Activated CD4-positive, alpha-beta T cell treated with anti-CD3 and anti-CD28 coated beads, Interleukin-2, amount 10 ng/mL, durations not matched to agents 7 days and 5 days (primary cell): ENCODE results near the gene CNTNAP5. TPM values are rescaled to one million over a fixed set of nuclear protein-coding genes. Genes with fewer than 3 reads are reported as not detected.

Source experiments
- CTCF ChIA-PET: fragments of 350-600 bp; sonication (Branson Sonifier 250); formaldehyde crosslinking; loops from one replicate; lab custom pipeline; 2021; ENCODE audit warnings: antibody characterized with exemption; lab: Charles Lee
- POLR2A ChIA-PET: fragments of 350-600 bp; sonication (Branson Sonifier 250); formaldehyde crosslinking; loops from one replicate; lab custom pipeline; 2021; ENCODE audit warnings: antibody characterized with exemption; lab: Charles Lee
- DNase-seq: peaks from one replicate; pipeline ENCODE4 v3.0.0-alpha.2; 2020
- H3K27ac Mint-ChIP-seq: one replicate; pipeline ENCODE4 v1.8.0; 2021; ENCODE audit warnings: mild to moderate bottlenecking, moderate library complexity, mixed read lengths
- H3K27me3 Mint-ChIP-seq: one replicate; pipeline ENCODE4 v1.8.0; 2021; ENCODE audit warnings: mixed read lengths
- H3K36me3 Mint-ChIP-seq: one replicate; pipeline ENCODE4 v1.8.0; 2021; ENCODE audit warnings: low read depth, mixed read lengths
- H3K4me1 Mint-ChIP-seq: one replicate; pipeline ENCODE4 v1.8.0; 2021; ENCODE audit warnings: mixed read lengths
- H3K4me3 Mint-ChIP-seq: one replicate; pipeline ENCODE4 v1.8.0; 2021; ENCODE audit warnings: mild to moderate bottlenecking, moderate library complexity, mixed read lengths
- H3K9me3 Mint-ChIP-seq: one replicate; pipeline ENCODE4 v1.8.0; 2021; ENCODE audit warnings: mixed read lengths
- total RNA-seq, 2 experiments: library from RNA; stranded (reverse); gene quantifications; one replicate each; pipeline ENCODE4 v1.2.3, GENCODE V29; 2021

Gene CNTNAP5
- not detected for total RNA-seq

DNA sequence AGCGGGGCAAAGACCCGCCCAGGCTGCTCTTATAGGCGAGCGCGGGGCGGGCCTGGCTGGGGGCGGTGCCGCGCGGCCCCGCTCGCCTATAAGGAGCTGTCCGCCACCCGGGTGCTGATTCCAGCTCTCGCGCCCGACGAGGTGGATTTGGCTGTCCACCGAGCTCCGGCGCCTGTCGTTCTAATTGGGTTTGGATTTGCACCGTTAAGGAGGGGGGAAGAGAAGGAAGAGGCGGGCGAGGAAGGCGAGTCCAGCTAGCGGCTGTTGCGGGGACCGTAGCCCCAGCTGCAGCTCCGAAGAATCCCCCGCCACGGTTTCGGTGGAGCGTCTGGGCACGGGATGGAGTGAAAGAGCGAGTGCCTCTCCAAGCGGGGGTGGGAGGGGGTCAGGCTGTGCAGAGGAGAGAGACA, at the start of gene CNTNAP5:
Gene CNTNAP5 (plus strand): TSS at position 117 of the 410 bp plus-strand sequence. CDS start 364 bp downstream, outside the sequence.
- DNase-seq: peak; percentile 36
- CTCF ChIA-PET: no interaction called here
- H3K4me3 Mint-ChIP-seq: no peak within 1 kb of the TSS
- POLR2A ChIA-PET: no interaction called here
- peaks cover 20% of the 10 kb centered on the region for H3K27me3 Mint-ChIP-seq
- H3K27ac Mint-ChIP-seq: no peak within 1 kb of the TSS
- H3K4me1 Mint-ChIP-seq: peaks cover 2% of the 10 kb centered on the region
- no peaks in the 10 kb centered on the region for H3K36me3 Mint-ChIP-seq
- peaks cover 2% of the 10 kb centered on the region for H3K9me3 Mint-ChIP-seq

- Mint-ChIP-seq H3K27ac (no peak overlapping the region), H3K4me3 (no peak overlapping the region), H3K27me3 (no peaks in the 10 kb centered on the region), H3K4me1 (no peaks in the 10 kb centered on the region), H3K36me3 (no peaks in the 10 kb centered on the region), H3K9me3 (peaks cover 3% of the 10 kb centered on the region)
- CTCF ChIA-PET: no interaction called here
- POLR2A ChIA-PET: no interaction called here
- DNase-seq: no peak
Measured at GRCh38 chr2:123976054-123976648, 48.9 kb upstream of the CNTNAP5 start.

DNA sequence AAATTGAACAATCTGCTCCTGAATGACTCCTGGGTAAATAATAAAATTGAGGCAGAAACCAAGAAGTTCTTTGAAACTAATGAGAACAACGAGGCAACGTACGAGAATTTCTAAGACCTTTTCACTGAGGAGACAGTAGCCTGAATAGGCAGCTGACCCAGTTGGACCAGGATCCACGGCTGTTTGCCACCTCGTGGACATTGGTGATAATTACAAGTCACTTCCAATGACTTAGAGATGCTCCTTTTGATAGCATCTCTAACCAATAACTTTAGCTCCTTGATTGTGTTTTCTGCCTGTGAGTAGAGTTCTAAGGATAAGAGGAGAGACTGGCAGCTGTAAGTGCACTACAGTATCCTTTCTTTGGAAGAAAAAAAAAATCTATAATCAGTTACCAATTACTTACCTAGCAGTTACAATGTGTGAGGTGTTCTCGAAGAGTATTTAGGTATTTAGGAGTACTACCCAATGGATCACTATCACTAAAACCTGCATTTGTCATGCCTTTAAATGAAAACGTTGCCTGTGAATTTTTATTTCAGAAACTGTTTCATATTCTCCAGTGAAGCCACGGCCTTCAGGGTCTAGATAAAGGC, 31.3 kb upstream of the CNTNAP5 start:
- Mint-ChIP-seq H3K4me1 (no peaks in the 10 kb centered on the region), H3K9me3 (no peaks in the 10 kb centered on the region), H3K36me3 (no peaks in the 10 kb centered on the region), H3K27ac (no peak overlapping the region), H3K4me3 (no peak overlapping the region), H3K27me3 (no peaks in the 10 kb centered on the region)
- CTCF ChIA-PET: no interaction called here
- peak; percentile 7 for DNase-seq
- POLR2A ChIA-PET: no interaction called here

- CTCF ChIA-PET: no interaction called here
- no peaks in the 10 kb centered on the region for H3K4me1 Mint-ChIP-seq
- H3K4me3 Mint-ChIP-seq: no peak overlapping the region
- DNase-seq: no peak
- H3K9me3 Mint-ChIP-seq: no peaks in the 10 kb centered on the region
- H3K27ac Mint-ChIP-seq: no peak overlapping the region
- H3K27me3 Mint-ChIP-seq: no peaks in the 10 kb centered on the region
- POLR2A ChIA-PET: interaction anchor here (0.6 kb wide), 1 partner anchor 147 kb away, joined by 4 read pairs; no protein-coding TSS in a partner anchor
- H3K36me3 Mint-ChIP-seq: no peaks in the 10 kb centered on the region
Measured at GRCh38 chr2:123999681-124000080, 25.4 kb upstream of the CNTNAP5 start.

DNA sequence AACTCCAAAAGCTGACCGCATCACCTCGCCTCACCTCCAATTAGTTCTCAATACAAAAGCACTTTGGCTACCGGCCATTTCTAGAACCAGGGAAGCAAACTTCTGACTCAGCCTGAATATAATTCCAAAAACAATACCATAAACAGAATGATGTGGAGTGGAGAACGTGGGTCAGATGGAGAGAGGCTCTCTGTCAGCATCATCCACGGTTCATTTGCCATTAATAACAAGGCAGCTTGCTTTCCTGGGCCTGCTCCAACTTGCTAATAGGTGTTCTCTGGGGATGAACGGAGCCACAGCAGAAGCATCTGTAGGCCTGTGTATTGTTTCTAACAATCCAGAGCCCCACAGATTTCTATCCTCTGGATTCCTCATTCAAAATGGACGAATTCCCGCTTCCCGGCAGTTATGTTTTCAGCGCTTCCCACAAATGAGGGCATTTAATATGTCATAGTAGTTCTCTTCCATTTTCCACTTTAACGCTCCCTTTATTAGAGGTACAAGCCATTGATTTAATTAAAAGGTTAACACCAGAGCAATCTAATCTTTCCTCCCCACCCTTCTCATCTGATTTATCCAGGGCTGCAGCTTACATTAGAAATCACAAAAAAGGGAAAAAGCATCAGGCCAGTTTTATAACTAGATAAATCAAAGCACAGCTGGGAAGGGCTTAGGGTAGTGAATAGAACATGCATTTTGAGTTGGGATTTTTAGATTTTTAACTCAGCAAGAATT, 23.2 kb upstream of the CNTNAP5 start:
- Mint-ChIP-seq H3K9me3 (no peaks in the 10 kb centered on the region), H3K27ac (no peak overlapping the region), H3K4me3 (no peak overlapping the region), H3K36me3 (no peaks in the 10 kb centered on the region), H3K4me1 (no peaks in the 10 kb centered on the region), H3K27me3 (no peaks in the 10 kb centered on the region)
- POLR2A ChIA-PET: no interaction called here
- DNase-seq: no peak
- CTCF ChIA-PET: no interaction called here

DNA sequence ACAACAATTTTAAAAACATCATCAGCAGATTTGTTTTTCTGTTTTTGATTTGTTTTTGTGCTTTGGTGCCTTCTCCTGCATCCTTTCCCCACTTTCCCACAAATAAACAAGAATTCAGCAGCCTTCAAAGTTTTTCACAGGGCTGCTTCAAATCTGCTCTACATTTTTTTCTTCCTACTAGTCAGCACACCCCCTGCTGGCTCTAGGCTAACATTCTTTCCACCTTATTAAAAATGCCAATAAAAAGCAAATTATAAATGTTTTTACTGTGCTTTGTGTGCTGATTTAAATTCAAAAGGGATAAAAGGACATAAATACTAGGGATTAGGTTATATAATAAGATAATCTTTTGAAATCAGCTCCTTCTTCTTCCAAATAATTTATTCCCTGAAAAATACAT, 6.2 kb upstream of the CNTNAP5 start:
- H3K36me3 Mint-ChIP-seq: no peaks in the 10 kb centered on the region
- H3K27me3 Mint-ChIP-seq: peaks cover under 1% of the 10 kb centered on the region
- H3K4me3 Mint-ChIP-seq: no peak overlapping the region
- POLR2A ChIA-PET: no interaction called here
- DNase-seq: no peak
- no peaks in the 10 kb centered on the region for H3K9me3 Mint-ChIP-seq
- no peak overlapping the region for H3K27ac Mint-ChIP-seq
- H3K4me1 Mint-ChIP-seq: no peaks in the 10 kb centered on the region
- CTCF ChIA-PET: no interaction called here

- CTCF ChIA-PET: no interaction called here
- peaks cover 2% of the 10 kb centered on the region for H3K9me3 Mint-ChIP-seq
Measured at GRCh38 chr2:124024561-124025170, 421 bp upstream of the CNTNAP5 start.

GRCh38 chr2:124025891-124026434, 876 bp downstream of the CNTNAP5 start:
- Mint-ChIP-seq H3K27ac (no peak overlapping the region), H3K9me3 (peaks cover 2% of the 10 kb centered on the region), H3K4me1 (peaks cover 2% of the 10 kb centered on the region), H3K27me3 (peaks cover 20% of the 10 kb centered on the region), H3K36me3 (no peaks in the 10 kb centered on the region), H3K4me3 (no peak overlapping the region)
- POLR2A ChIA-PET: no interaction called here
- CTCF ChIA-PET: no interaction called here
- DNase-seq: no peak

More at GRCh38 chr2:124024561-124025170, 421 bp upstream of the CNTNAP5 start:
- Mint-ChIP-seq H3K27me3 (peaks cover 20% of the 10 kb centered on the region), H3K36me3 (no peaks in the 10 kb centered on the region), H3K27ac (no peak overlapping the region), H3K4me1 (peaks cover 2% of the 10 kb centered on the region), H3K4me3 (no peak overlapping the region)
- POLR2A ChIA-PET: no interaction called here
- DNase-seq: no peak

DNA sequence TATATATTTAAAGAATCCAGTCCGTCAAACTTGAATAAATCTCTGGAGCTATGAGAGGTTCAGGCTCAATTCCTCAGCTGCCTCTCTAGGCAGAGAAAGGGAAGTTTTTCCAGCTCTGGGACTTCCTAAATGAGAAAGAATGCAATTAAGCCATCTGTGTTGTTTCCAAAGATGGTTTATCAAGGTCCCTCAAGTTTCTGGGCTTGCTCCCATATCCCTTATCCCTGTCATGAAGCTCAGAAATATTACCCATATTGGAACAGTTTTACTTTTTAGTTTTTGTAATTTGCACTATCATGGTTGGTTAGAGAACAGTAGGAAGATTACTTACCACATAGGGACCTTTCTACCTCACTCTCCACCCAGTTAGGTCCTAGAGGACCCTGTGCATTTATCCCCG, 1.4 kb downstream of the CNTNAP5 start:
- H3K4me3 Mint-ChIP-seq: no peak overlapping the region
- peaks cover 2% of the 10 kb centered on the region for H3K9me3 Mint-ChIP-seq
- peaks cover 2% of the 10 kb centered on the region for H3K4me1 Mint-ChIP-seq
- H3K36me3 Mint-ChIP-seq: no peaks in the 10 kb centered on the region
- no peak for DNase-seq
- CTCF ChIA-PET: no interaction called here
- H3K27me3 Mint-ChIP-seq: peaks cover 20% of the 10 kb centered on the region
- no peak overlapping the region for H3K27ac Mint-ChIP-seq
- POLR2A ChIA-PET: no interaction called here

DNA sequence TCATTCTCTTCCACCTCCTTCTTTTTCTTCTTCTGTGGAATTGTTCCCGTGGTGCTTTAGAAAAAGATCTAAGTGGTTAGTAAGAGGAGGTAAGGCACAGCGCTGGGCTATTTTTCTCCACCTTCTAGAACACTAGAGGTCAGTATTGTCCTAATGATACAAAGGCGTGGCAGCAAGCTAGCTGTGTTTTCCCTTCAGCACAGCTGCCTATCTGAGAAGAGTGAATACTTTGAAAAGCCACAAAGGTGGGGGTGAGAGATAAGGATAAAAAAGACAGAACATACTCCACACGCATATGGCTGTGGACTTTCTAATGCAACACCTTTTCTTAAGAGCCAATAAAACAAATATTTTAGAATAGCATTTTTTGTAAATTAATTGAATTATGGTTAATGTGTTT, 2.1 kb downstream of the CNTNAP5 start:
- Mint-ChIP-seq H3K36me3 (no peaks in the 10 kb centered on the region), H3K27ac (no peak overlapping the region), H3K9me3 (peaks cover 2% of the 10 kb centered on the region), H3K4me3 (no peak overlapping the region), H3K4me1 (peaks cover 2% of the 10 kb centered on the region), H3K27me3 (peaks cover 20% of the 10 kb centered on the region)
- POLR2A ChIA-PET: no interaction called here
- DNase-seq: no peak
- CTCF ChIA-PET: no interaction called here

- no peaks in the 10 kb centered on the region for H3K9me3 Mint-ChIP-seq
- no peaks in the 10 kb centered on the region for H3K36me3 Mint-ChIP-seq
- H3K4me1 Mint-ChIP-seq: no peaks in the 10 kb centered on the region
- ChIA-PET POLR2A (no interaction called here), CTCF (no interaction called here)
- no peak for DNase-seq
- no peak overlapping the region for H3K4me3 Mint-ChIP-seq
- no peaks in the 10 kb centered on the region for H3K27me3 Mint-ChIP-seq
- H3K27ac Mint-ChIP-seq: no peak overlapping the region
Measured at GRCh38 chr2:124032799-124033198, 7.7 kb downstream of the CNTNAP5 start.

GRCh38 chr2:124034265-124034664, 9.2 kb downstream of the CNTNAP5 start:
- H3K36me3 Mint-ChIP-seq: no peaks in the 10 kb centered on the region
- no peak overlapping the region for H3K4me3 Mint-ChIP-seq
- H3K9me3 Mint-ChIP-seq: no peaks in the 10 kb centered on the region
- no peaks in the 10 kb centered on the region for H3K27me3 Mint-ChIP-seq
- ChIA-PET POLR2A (no interaction called here), CTCF (no interaction called here)
- DNase-seq: no peak
- no peak overlapping the region for H3K27ac Mint-ChIP-seq
- no peaks in the 10 kb centered on the region for H3K4me1 Mint-ChIP-seq

GRCh38 chr2:124035001-124035400, 9.9 kb downstream of the CNTNAP5 start:
- no peaks in the 10 kb centered on the region for H3K4me1 Mint-ChIP-seq
- CTCF ChIA-PET: no interaction called here
- H3K4me3 Mint-ChIP-seq: no peak overlapping the region
- no peaks in the 10 kb centered on the region for H3K27me3 Mint-ChIP-seq
- no peak for DNase-seq
- POLR2A ChIA-PET: no interaction called here
- H3K27ac Mint-ChIP-seq: no peak overlapping the region
- H3K36me3 Mint-ChIP-seq: no peaks in the 10 kb centered on the region
- H3K9me3 Mint-ChIP-seq: no peaks in the 10 kb centered on the region
